HG03378 (cell line): Measurements from ENCODE around the gene CTRB2.
"Not testable (repeated sequence)": the region's sequence is repeated elsewhere in the genome, so short reads cannot be mapped to it uniquely, and the experiment has no call there.

Experiments used
- ATAC-seq: cut with Tn5 transposase; IDR thresholded peaks from one replicate; pipeline ENCODE4 v1.9.1; 2021; ENCODE audit warnings: mild to moderate bottlenecking, moderate library complexity; ENCODE audit not compliant: unreplicated experiment

CTRB2 gene

GRCh38 chr16:75207831-75208230 is 870 bp upstream of the CTRB2 start:
- no peak for ATAC-seq

- ATAC-seq: not testable (repeated sequence)
Observed at GRCh38 chr16:75205961-75206748, 806 bp downstream of the CTRB2 start.

- ATAC-seq: not testable (repeated sequence)
Observed at GRCh38 chr16:75205438-75205837, 1.5 kb downstream of the CTRB2 start.

DNA sequence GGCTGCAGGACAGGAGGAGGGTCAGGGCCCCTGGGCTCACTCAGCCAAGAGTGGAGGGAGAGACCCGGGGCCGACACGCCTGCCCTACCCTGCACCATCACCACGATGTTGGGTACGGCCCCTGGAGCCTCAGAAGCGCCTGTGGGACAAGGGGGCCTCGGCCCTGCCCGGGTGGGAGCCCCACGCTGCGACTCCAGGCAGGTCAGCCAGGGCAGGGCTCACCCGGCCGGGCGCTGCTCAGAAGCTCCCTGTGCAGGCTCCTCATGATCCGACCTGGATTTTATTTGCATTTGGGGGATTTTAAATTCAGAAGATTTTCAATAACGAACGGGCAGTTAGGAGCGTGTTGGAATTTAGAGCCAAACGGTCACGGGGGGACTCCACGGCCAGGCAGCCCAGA is 2.1 kb downstream of the CTRB2 start:
- ATAC-seq: not testable (repeated sequence)

- ATAC-seq: no peak
Observed at GRCh38 chr16:75204410-75204758, 2.6 kb downstream of the CTRB2 start.

GRCh38 chr16:75203667-75204409 is 3.1 kb downstream of the CTRB2 start:
- ATAC-seq: no peak

- ATAC-seq: no peak
Observed at GRCh38 chr16:75203096-75203495, 3.9 kb downstream of the CTRB2 start.

GRCh38 chr16:75202069-75202590 is 4.8 kb downstream of the CTRB2 start:
- ATAC-seq: no peak

- ATAC-seq: no peak
Observed at GRCh38 chr16:75198135-75198600, 8.8 kb downstream of the CTRB2 start.

DNA sequence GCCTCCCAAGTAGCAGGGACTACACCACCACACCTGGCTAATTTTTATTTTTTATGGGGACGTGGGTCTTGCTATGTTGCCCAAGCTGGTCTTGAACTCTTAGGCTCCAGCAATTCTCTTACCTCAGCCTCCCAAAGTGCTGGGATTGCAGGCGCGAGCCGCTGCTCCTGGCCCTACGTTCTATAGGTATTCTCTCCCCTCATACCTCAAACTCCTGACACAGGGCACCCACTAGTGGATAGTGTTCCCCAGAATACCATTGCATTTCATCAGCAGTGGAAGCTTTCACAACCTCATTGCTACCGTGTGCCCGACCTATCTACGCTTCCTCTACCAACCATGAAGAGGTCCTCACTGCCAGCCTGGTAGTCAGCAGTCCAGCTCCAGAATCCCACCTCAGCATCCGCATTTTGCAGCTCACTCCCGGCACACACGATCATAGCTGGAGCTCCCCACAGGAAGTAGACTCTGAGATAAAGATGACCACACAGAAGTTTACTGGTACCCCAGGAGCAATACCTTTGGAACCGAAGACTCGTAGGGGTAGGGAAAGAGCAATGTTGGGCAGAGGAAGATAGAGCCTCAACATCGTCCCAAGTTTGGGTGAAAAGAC is 9.3 kb downstream of the CTRB2 start:
- ATAC-seq: no peak

- no peak for ATAC-seq
Observed at GRCh38 chr16:75196836-75197235, 10.1 kb downstream of the CTRB2 start.

- ATAC-seq: no peak
Observed at GRCh38 chr16:75195811-75196790, 10.9 kb downstream of the CTRB2 start.

GRCh38 chr16:75193730-75194444 is 13.1 kb downstream of the CTRB2 start:
- no peak for ATAC-seq

GRCh38 chr16:75193265-75193650 is 13.7 kb downstream of the CTRB2 start:
- ATAC-seq: no peak

DNA sequence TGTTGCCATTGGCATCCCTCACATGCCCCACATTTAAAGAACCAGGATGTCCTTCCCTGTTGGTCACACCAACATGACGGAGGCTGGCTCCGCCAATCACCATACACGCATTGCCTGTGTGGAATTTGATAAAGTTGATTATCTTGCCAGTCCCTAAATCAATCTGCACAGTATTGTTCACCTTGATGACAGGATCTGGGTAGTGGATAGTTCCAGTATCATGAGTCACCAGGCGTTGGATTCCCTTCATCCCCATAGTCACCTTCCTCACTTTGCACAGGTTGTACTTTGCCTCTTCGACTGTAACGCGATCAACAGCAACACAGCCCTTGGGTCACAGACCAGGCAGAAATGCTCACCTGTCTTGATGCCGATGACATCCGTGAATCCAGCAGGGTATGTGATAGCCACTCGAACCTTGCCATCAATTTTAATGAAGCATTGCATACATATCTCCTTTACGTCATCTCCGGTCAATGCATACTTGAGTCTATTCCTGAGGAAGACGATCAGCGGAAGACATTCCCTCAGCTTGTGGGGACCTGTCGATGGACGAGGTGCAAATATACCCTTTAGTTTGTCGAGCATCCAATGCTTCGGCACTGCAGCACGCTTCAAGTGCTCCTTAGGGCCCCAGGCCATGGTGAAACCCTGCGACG is 14.2 kb downstream of the CTRB2 start:
- no peak for ATAC-seq

- no peak for ATAC-seq
Observed at GRCh38 chr16:75189638-75190245, 17.2 kb downstream of the CTRB2 start.

- no peak for ATAC-seq
Observed at GRCh38 chr16:75188832-75189477, 18.0 kb downstream of the CTRB2 start.

DNA sequence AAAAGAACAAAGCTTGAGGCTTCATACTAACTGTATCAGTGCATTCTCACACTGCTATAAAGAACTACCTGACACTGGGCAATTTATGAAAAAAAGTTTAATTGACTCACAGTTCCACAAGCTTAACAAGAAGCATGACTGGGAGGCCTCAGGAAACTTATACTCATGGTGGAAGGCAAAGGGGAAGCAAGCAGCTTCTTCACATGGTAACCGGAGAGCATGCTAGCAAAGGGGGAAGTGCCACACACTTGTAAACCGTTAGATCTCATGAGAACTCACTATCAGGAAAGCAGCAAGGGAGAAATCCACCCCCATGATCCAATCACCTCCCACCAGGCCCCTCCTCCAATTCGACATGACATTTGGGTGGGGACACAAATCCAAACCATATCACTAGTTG is 25.3 kb downstream of the CTRB2 start:
- no peak for ATAC-seq
